ENCODE measurements around the gene HOXA9.

HOXA9 gene

DNA sequence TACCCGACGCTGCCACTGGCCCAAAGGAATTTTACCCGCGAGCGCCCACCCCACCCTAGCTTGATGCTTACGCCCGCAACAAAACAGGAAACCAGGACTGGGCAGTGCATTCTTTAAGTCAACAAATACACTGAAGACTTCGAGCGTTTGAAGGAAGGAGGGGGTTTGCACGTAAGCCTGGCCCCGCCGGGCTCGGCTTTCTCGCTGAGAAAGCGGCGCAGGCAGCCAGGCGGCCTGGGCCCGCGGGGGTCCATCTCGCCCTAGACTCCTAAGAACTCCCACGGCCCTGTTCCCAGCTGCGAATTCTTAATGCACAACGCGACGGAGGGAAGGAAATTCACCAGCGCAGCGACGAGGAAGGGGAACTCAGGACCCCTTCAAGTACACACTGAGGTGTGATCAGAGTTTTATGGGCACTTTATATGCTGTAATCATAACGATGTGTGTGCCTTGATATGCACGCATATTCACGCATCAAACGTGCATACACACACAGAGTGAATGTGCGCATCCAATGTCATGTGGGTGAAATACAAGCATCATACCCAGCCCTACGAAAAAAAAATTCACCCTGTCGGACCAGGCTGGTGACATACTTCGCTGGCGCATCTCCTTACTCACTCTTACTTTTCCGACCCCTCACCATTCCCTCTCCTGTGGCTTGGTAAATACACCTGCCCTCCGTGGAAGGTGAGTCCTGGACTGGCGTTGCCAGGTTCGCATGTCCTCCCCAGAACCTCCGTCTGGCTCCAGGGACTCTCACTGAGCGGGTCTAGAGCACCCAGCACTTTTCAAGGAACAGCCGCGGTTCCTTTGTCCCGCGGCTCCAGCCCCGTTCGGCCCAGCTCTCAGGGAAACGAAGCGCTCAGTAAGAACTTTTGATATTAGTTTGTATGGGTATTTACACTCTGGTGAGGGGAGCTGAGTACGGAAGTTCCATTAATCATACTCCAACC, 40.3 kb upstream of the HOXA9 start:
- no peak overlapping the region for H3K4me3 ChIP-seq (ENCODE audit: low read length)
- H3K4me1 ChIP-seq (ENCODE audit: insufficient read depth, low read length): no peaks in the 10 kb centered on the region
- no peaks in the 10 kb centered on the region for H3K36me3 ChIP-seq (ENCODE audit: insufficient read depth, low read length)
- H2AFZ ChIP-seq (ENCODE audit: low read depth, low read length): no peak overlapping the region
- H3K27me3 ChIP-seq (ENCODE audit: insufficient read depth, low read length): peaks cover 96% of the 10 kb centered on the region
- no peaks in the 10 kb centered on the region for H3K9me3 ChIP-seq (ENCODE audit: low read length)

- H3K9me3 ChIP-seq (ENCODE audit: low read length): no peaks in the 10 kb centered on the region
- H3K4me1 ChIP-seq (ENCODE audit: insufficient read depth, low read length): no peaks in the 10 kb centered on the region
- H2AFZ ChIP-seq (ENCODE audit: low read depth, low read length): no peak overlapping the region
- H3K27me3 ChIP-seq (ENCODE audit: insufficient read depth, low read length): peaks cover 96% of the 10 kb centered on the region
- no peak overlapping the region for H3K4me3 ChIP-seq (ENCODE audit: low read length)
- no peaks in the 10 kb centered on the region for H3K36me3 ChIP-seq (ENCODE audit: insufficient read depth, low read length)
Observed at GRCh38 chr7:27204851-27205322, 39.5 kb upstream of the HOXA9 start.

- Histone ChIP-seq H3K4me3 (ENCODE audit: low read length) (no peak overlapping the region), H3K36me3 (ENCODE audit: insufficient read depth, low read length) (no peaks in the 10 kb centered on the region), H3K27me3 (ENCODE audit: insufficient read depth, low read length) (peaks cover 92% of the 10 kb centered on the region), H3K9me3 (ENCODE audit: low read length) (no peaks in the 10 kb centered on the region), H2AFZ (ENCODE audit: low read depth, low read length) (no peak overlapping the region), H3K4me1 (ENCODE audit: insufficient read depth, low read length) (no peaks in the 10 kb centered on the region)
Observed at GRCh38 chr7:27203964-27204594, 38.7 kb upstream of the HOXA9 start.

GRCh38 chr7:27203365-27203953, 38.1 kb upstream of the HOXA9 start:
- H3K4me3 ChIP-seq (ENCODE audit: low read length): no peak overlapping the region
- H3K27me3 ChIP-seq (ENCODE audit: insufficient read depth, low read length): peaks cover 92% of the 10 kb centered on the region
- no peaks in the 10 kb centered on the region for H3K9me3 ChIP-seq (ENCODE audit: low read length)

DNA sequence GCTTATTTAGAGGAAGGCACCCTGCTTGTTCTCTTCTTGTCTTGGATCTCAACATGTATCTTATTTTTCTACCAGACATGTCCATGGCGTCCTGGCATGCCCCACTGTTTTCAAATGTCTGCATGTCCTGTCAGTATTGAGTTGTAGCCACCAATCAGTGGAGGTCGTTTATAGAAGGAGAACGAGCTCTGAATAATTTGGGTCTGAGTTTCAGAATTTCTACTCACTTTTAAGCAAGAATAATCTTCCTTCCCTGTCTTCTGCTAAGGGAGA, 37.5 kb upstream of the HOXA9 start:
- H3K9me3 ChIP-seq (ENCODE audit: low read length): no peaks in the 10 kb centered on the region
- no peak overlapping the region for H3K4me3 ChIP-seq (ENCODE audit: low read length)
- no peaks in the 10 kb centered on the region for H3K36me3 ChIP-seq (ENCODE audit: insufficient read depth, low read length)
- H2AFZ ChIP-seq (ENCODE audit: low read depth, low read length): no peak overlapping the region
- H3K4me1 ChIP-seq (ENCODE audit: insufficient read depth, low read length): no peaks in the 10 kb centered on the region
- H3K27me3 ChIP-seq (ENCODE audit: insufficient read depth, low read length): peaks cover 92% of the 10 kb centered on the region

More at GRCh38 chr7:27203365-27203953, 38.1 kb upstream of the HOXA9 start:
- H3K36me3 ChIP-seq (ENCODE audit: insufficient read depth, low read length): no peaks in the 10 kb centered on the region
- no peaks in the 10 kb centered on the region for H3K4me1 ChIP-seq (ENCODE audit: insufficient read depth, low read length)
- no peak overlapping the region for H2AFZ ChIP-seq (ENCODE audit: low read depth, low read length)

GRCh38 chr7:27202018-27202861, 36.9 kb upstream of the HOXA9 start:
- no peak overlapping the region for H2AFZ ChIP-seq (ENCODE audit: low read depth, low read length)
- H3K9me3 ChIP-seq (ENCODE audit: low read length): no peaks in the 10 kb centered on the region
- H3K36me3 ChIP-seq (ENCODE audit: insufficient read depth, low read length): no peaks in the 10 kb centered on the region
- no peak overlapping the region for H3K4me3 ChIP-seq (ENCODE audit: low read length)
- no peaks in the 10 kb centered on the region for H3K4me1 ChIP-seq (ENCODE audit: insufficient read depth, low read length)
- peaks cover 92% of the 10 kb centered on the region for H3K27me3 ChIP-seq (ENCODE audit: insufficient read depth, low read length)

DNA sequence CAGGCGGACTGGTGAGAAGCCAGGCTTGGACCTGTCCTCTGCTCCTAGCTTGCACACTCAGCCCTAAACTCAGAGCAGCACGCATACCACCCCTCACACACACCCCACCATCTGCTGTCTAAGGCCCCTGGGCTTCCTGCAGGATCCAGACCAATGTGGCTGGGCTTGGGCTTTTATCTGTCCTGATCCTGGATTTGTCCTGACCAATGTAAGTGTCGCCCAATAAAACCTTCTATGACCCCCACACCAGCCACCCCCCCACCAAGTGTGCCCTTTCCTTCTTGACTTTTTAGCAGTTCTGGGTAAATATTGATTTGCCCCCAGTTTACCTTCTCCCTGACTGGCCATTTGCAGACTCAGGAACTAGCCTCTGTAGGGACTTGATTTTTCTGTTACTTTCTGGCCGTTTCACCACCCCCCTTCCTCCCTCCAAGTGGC, 36.3 kb upstream of the HOXA9 start:
- no peaks in the 10 kb centered on the region for H3K9me3 ChIP-seq (ENCODE audit: low read length)
- H2AFZ ChIP-seq (ENCODE audit: low read depth, low read length): no peak overlapping the region
- H3K36me3 ChIP-seq (ENCODE audit: insufficient read depth, low read length): no peaks in the 10 kb centered on the region
- H3K27me3 ChIP-seq (ENCODE audit: insufficient read depth, low read length): peaks cover 90% of the 10 kb centered on the region
- no peaks in the 10 kb centered on the region for H3K4me1 ChIP-seq (ENCODE audit: insufficient read depth, low read length)
- no peak overlapping the region for H3K4me3 ChIP-seq (ENCODE audit: low read length)

- Histone ChIP-seq H3K4me1 (ENCODE audit: insufficient read depth, low read length) (no peaks in the 10 kb centered on the region), H3K27me3 (ENCODE audit: insufficient read depth, low read length) (peaks cover 83% of the 10 kb centered on the region), H2AFZ (ENCODE audit: low read depth, low read length) (no peak overlapping the region), H3K4me3 (ENCODE audit: low read length) (no peak overlapping the region), H3K9me3 (ENCODE audit: low read length) (no peaks in the 10 kb centered on the region), H3K36me3 (ENCODE audit: insufficient read depth, low read length) (no peaks in the 10 kb centered on the region)
Observed at GRCh38 chr7:27200761-27201579, 35.6 kb upstream of the HOXA9 start.

DNA sequence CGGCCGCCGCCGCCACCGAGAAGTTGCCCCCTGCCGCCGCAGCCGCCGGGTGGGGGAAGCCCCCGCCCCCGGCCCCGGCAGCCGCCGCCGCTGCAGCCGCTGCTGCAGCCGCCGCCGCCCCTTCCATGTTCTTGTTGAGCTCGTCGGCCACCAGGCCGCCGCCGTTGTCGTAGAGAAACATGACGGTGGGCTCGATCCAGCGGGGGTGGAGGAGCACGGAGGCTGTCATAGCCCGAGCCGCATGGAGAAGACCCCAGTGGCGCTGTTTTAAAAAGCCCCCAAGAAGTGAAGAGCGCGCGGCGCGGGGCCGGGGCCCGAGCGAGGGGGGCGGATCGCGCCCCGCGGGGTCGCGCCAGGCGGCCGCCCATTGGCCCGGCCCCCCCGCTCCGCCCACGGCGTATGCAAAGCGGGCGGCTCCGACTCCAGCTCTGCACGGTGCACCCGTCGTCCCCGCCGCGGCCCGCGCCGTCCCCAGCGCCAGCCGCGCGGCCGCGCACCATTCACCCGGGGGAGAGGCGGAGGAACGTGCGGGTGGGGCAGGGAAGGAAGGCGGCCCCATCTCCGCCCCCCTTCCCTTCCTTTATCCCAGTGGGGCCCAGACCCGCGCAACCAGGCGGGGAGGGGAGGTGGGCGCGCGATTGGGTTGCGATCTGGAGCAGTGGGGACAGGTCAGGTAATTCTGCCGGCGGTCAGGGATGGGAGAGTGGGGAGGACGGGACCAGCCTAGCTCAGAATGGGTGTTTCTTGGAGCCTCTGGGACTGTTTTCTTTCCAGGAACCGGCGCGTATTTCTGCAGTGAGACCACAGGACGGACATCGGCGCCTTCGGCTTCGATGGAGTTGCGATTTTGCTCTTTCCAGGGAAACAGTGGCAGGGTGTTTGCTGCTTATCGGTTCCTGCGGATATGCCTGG, 34.8 kb upstream of the HOXA9 start, which contains the start of gene HOXA13:
Gene HOXA13 (minus strand): TSS at position 243 of the 912 bp plus-strand sequence. CDS start 14 bp downstream, at position 229.
- peak within 1 kb of the TSS; percentile 32 for H3K4me3 ChIP-seq (ENCODE audit: low read length)
- peaks cover 81% of the 10 kb centered on the region for H3K27me3 ChIP-seq (ENCODE audit: insufficient read depth, low read length)
- H3K9me3 ChIP-seq (ENCODE audit: low read length): no peaks in the 10 kb centered on the region
- no peaks in the 10 kb centered on the region for H3K36me3 ChIP-seq (ENCODE audit: insufficient read depth, low read length)
- H3K4me1 ChIP-seq (ENCODE audit: insufficient read depth, low read length): no peaks in the 10 kb centered on the region
- H2AFZ ChIP-seq (ENCODE audit: low read depth, low read length): no peak within 1 kb of the TSS

DNA sequence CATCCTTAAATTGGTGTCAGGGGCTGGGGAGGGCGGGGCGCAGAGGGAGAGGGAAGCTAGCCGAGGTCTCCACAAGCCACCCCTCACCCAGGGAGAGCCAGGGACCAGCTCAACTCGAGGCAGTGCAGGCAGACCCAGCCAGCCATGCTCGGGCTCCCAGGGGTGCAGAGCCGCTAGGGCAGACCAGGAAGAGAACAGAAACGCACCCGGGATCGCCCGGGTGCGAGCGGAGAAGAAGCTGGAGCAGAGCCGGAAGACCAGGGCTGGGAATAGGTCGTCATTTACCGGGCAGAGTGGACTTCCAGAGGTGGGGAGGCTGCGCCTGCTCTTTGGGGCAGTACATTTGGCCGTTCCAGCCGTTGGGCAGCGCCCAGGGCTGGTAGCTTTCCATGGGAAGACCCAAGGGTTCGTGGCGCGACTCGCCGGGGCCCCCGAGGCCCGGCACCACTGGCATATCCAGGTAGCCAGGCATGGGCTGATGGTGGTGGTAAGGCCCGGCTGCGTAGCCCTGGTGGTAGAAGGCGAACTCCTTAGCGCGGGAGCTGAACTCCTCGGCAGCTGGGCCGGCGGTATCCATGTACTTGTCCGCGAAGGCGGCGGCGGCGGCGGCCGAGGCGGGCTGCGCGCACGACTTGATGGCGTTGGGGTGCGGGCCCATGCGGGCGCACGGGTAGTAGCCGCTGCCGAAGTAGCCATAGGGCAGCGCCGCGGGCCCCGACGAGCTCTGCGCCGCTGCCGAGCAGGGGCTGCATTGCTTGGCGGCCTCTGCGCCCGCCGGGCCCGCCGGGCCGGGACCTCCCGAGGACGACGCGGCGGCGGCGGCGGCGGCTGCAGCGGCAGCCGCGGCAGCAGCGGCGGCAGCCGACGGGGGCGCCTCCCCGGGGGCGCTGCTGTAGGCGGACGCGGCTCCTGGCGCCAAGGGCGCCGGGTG, 33.8 kb upstream of the HOXA9 start:
- H3K4me3 ChIP-seq (ENCODE audit: low read length): no peak overlapping the region

More for the DNA sequence above, 33.8 kb upstream of the HOXA9 start:
- no peak overlapping the region for H2AFZ ChIP-seq (ENCODE audit: low read depth, low read length)
- H3K27me3 ChIP-seq (ENCODE audit: insufficient read depth, low read length): peaks cover 81% of the 10 kb centered on the region
- H3K4me1 ChIP-seq (ENCODE audit: insufficient read depth, low read length): no peaks in the 10 kb centered on the region
- no peaks in the 10 kb centered on the region for H3K36me3 ChIP-seq (ENCODE audit: insufficient read depth, low read length)
- H3K9me3 ChIP-seq (ENCODE audit: low read length): no peaks in the 10 kb centered on the region

All from neuron (in vitro differentiated cells).